ENCODE measurements around the gene AATK.

The AATK gene

DNA sequence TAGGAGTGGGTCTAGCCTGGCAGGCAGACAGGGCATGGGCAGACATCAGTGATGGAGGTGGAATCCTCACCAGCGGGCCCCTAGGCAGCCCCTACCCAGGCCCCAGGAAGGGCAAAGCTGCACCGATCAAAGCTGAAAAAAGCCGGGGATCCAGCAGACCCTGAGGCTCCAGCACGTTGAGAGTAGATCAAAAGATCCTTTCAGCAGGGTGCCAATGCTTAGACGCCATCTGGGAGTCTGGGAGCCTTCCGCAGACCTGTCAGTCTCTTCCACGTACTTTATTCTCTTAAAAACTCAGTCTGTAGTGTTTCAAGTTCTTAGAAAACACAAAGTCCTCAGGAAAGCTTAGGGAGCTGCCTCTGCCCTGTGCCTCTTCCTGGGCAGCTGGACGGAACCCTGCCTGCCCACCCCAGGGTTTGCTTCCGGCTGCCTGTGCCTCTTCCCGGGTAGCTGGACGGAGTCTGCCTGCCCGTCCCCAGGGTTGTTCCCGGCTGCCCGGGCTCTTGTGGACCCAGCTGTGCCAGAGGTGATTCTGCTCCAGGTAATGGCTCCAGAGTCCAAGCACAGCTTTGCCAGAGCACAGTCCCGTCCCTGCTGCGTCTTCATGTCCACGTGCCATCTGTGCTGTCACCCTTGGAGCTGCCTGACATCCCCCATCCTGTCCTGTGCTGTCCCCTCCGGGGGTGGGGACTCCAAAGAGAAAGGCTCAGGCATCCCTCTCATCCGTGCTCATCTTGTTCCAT, 51.5 kb downstream of the AATK start:
- DNase-seq (ENCODE audit: low read depth in 2 of 2), result no peak

DNA sequence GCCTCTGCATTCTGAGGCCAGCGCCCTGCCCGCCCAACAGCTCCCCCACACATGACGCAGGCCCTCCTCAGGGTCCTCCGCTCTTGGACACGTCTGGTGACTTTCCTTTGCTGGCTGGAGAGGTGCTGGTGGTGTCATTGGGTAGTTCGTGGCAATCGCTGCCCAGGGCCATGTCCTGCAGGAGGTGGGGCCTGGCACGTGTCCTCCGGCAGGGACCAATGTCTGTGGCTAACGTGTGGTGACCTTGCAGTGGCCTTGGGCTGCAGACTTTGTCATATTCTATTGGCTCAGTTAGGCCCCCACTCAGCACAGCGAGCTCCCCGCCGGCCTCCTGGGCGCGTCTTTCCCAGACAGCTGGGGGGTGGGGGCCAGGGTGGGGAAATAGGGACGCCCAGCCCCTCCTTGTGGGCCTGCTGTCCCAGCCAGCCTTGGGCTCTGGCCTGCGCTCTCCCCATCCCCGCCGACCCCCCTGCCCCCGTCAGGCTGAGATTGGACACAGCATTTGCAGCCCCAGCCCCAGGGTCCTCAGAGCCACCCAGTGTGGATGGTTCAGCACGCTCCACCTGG, 52.8 kb downstream of the AATK start:
- DNase-seq (ENCODE audit: low read depth in 2 of 2), result no peak

DNA sequence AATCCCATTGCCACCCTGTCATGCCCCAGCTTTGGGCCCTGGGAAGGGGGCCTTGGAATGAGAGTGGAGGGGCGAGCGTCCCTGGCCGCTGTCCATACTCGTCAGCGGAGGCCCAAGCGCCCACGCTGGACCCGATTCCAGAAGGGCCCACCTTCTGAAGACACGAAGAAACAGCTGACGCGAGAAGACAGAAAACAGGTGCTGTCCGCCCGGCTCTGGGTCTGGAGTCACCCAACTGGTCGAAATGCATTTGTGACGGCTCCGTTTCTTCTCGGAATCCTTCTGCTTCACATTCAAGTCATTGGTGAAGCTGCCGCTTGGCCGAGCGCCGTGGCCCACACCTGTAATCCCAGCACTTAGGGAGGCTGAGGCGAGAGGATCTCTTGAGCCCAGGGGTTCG, 53.6 kb downstream of the AATK start:
- no peak for DNase-seq (ENCODE audit: low read depth in 2 of 2)

DNA sequence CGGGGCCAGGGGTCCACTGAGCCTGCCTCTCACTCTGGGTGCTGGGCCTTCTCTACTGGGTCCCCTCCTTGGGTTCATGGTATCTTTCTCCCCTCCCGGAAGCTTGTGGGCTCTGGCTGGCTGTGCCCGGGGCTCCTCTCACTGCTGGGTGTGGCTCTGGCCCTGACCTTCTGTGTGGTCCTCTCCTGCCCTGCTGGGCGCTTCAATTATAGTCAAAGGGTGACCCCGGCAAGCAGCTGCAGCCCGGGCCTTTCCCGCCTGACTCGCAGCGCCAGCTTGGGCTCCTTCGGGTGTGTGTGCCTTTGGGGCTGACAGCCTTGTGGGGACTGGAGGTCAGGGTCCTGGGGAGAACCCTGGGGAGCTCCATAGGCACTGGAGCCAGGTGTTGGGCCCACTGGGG, 55.0 kb downstream of the AATK start:
- no peak for DNase-seq (ENCODE audit: low read depth in 2 of 2)

DNA sequence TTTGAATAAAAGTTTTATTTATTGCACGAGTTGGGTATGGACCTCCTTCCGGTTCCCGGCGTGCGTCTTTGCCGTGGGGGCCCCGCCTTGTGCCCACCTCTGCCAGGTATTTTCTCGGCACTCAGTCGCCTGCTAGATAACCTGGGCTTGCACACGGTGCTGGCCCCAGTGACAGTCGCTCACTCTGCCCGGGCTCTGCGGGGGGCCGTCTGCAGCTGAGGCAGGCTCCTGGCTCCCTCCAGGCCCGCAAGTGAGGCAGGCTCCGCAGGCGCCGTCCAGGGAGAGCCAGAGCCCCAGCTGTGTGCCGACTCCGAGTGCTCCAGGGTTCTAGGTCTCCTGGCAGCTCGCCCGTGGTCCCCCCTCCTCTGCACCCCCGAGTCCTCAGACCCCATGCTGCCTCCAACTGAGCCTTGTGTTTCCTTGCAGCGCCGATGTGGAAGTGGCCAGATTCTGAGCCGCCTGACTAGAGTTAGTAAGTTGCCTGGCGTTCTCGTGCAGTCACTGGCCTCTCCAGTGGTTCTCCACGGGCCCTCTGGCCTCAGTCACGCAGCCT, 55.5 kb downstream of the AATK start:
- no peak for DNase-seq (ENCODE audit: low read depth in 2 of 2)

DNA sequence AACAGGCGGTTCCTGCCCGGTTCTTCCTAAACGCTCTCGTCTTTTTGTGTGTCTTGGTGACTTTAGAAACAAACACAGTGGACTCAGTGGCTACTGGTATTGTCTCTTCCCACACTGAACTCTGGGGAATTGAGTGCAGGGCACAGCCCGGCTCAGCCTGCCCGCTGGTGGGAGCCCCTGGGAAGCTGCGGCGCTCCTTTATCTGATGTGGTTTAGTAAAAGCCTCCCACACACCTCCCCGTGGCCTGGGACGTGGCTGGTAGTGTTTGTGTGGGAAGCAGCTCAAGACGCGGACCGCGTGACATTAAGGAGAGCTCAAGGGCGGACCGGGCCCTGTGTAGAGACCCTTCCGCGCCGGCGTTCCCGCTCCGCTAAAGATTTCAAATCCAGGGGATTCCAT, 56.1 kb downstream of the AATK start:
- no peak for DNase-seq (ENCODE audit: low read depth in 2 of 2)

DNA sequence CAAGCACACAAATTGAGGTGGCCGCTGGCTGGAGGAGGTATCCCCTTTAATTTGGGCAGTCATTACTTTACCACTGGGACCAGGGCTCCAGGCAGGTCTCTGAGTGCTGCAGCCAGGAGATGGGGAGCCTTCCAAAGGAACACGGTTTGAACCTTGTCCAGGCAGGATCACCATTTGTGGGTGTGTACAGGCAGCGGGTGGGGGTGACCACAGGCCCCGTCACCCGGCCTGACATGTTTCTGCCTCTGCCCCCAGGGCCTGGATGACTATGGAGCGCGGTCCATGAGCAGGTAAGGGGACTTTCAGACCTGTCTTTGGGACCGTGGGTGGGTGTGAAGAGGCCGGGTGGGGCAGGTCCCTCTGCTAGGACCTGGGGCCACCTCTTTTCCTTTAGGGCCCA, 57.8 kb downstream of the AATK start:
- DNase-seq (ENCODE audit: low read depth in 2 of 2), result no peak

DNA sequence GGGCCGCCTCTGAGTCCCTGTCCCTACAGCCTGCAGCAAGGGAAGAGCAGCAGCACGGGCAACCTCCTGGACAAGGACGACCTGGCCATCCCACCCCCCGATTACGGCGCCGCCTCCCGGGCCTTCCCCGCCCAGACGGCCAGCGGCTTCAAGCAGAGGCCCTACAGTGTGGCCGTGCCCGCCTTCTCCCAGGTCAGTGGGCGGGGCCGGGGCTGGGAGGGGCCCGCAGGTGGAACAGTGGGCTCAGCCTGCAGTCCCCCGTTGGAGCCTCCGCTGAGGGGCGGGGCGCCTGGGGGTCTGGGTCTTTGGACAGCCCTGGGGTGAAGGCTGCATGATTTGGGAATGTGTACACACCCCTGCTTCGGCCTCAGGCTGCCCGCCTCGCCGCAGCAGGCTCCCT, 59.3 kb downstream of the AATK start:
- DNase-seq (ENCODE audit: low read depth in 2 of 2), result no peak

DNA sequence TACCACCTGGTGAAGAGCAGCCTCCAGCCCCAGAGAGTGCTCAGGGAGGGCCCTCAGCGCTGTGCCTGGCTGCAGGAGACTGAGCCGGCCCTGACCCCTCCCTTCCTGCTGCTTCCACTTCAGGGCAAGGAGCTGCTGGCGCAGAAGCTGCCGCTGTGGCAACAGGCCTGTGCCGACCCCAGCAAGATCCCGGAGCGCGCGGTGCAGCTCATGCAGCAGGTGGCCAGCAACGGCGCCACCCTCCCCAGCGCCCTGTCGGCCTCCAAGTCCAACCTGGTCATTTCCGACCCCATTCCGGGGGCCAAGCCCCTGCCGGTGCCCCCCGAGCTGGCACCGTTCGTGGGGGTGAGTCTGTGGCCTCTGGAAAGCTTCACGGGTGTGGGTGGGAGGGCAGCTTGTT, 62.6 kb downstream of the AATK start:
- DNase-seq (ENCODE audit: low read depth in 2 of 2), result no peak

DNA sequence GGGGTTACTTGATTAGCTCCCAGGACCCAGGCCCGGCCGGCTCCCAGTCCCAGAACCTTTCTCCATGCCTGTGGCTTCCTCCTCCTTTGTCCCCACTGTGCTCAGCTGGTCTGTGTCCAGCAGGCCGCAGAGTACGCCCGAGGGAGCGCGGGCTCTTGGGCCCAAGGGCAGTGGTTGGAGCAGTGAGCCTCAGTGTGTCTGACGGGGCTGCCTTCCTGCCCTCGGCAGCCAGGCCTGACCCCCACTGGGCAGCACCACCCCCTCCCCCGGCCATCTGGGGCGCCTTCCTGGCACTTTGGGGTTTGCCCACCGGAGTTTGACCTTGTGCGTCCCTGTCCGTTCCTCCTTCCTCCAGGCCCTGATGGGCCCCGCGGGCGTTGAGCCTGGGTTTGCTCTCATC, 63.2 kb downstream of the AATK start:
- DNase-seq (ENCODE audit: low read depth in 2 of 2), result no peak

DNA sequence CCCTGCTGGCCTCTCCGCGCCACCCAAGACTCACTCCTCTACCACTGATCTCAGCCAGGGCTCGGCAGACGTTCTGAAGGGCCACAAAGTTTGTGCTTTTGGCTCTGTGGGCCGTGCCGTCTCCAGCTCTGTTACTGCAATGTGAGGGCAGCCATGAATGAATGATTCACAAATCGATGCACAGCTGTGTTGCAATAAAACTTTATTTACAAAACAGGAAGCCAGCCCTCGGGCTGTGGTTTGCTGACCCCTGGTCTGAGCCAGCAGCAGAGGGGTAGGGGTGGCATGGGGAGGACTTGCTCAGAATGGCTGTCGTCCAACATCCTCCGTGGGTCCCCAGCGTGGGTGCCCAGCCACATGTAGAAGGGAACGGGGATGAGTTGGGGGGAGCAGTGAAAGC, 63.7 kb downstream of the AATK start:
- no peak for DNase-seq (ENCODE audit: low read depth in 2 of 2)

DNA sequence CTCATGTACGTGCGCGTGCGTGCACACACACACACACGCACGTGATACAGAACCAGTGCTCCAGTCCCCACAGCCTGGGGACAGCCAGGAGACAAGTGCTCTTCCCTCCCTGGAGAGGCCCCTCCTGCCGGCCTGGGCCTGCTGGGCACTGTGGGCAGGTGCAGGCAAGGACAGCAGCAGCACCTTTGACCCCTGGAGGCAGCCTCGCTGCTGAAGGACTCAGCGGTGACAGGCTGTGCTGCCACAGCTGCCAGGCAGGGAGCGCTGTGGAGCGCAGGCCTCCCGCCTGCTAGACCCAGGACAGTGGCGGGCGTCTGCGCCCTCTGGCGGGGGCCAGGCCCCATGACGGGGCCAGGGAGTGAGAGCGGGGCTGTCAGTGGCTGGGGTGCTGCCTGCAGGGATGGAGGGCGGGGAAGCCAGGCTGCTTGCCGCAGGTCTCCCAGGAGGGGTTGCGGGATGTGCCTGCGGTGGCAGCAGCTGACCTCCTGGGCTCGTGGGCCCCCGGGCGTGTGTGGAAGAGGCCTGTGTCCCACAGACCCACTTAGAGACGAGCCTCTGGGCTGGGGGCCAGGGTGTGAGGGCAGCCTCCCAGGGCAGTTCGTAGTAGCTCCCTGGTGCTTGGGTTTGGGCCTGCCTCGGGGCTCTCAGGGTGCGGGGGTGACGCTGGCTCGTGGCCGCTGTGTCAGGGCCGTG, 64.3 kb downstream of the AATK start:
- DNase-seq (ENCODE audit: low read depth in 2 of 2), result peak; percentile 80 to 85

DNA sequence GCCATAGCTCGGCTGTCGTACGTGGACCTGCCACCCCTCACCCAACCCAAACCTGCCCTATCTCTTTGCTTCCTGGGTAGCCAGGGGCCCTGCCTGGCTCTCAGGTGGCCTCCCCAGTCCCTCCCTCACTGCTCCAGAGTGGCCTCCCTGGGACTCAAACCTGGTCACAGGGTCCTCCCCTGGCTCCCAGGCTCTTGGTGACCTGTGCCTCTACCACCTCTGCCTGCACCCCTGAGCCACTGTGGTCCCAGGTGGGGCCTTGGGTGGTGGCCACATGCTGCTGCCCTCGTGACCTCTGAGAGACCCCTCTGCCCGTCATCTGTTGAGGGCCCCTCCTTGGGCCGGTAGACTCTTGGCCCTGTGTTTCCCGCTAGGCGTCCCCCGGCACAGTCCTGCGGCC, 65.4 kb downstream of the AATK start:
- no peak for DNase-seq (ENCODE audit: low read depth in 2 of 2)

DNA sequence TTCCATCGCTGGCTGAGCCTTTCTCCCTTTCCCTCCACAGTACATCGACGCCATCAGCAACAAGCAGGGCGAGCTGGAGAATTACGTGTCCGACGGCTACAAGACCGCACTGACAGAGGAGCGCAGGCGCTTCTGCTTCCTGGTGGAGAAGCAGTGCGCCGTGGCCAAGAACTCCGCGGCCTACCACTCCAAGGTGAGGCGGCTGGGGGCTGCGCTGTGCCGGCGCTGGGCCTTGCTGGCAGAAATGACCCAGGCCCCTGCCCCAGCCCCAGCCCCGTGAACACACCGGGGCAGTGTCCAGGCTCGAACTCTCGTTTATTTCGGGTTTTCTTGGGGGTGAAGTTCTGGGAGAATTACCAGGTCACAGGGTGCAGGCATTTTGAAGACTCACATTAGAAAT, 66.1 kb downstream of the AATK start:
- no peak for DNase-seq (ENCODE audit: low read depth in 2 of 2)

DNA sequence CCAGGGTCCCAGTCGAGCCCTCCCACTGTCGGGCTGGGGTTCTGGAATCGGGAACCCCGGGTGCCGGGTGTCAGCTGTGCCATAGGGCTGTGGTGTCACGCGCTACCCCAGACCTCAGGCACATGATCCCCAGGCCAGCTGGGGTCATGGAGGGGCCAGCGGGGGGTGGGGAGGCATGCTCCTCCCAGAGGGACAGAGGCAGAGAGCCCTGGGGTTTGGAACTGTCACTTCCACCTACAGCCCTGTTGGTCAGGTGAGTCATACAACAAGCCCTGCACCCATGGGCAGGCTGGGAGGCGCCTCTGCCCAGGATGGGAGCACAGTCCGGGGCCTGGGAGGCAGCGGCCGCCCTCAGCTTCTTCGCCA, 68.1 kb downstream of the AATK start:
- DNase-seq (ENCODE audit: low read depth in 2 of 2), result peak in 1 of 2 donors; percentile 34

DNA sequence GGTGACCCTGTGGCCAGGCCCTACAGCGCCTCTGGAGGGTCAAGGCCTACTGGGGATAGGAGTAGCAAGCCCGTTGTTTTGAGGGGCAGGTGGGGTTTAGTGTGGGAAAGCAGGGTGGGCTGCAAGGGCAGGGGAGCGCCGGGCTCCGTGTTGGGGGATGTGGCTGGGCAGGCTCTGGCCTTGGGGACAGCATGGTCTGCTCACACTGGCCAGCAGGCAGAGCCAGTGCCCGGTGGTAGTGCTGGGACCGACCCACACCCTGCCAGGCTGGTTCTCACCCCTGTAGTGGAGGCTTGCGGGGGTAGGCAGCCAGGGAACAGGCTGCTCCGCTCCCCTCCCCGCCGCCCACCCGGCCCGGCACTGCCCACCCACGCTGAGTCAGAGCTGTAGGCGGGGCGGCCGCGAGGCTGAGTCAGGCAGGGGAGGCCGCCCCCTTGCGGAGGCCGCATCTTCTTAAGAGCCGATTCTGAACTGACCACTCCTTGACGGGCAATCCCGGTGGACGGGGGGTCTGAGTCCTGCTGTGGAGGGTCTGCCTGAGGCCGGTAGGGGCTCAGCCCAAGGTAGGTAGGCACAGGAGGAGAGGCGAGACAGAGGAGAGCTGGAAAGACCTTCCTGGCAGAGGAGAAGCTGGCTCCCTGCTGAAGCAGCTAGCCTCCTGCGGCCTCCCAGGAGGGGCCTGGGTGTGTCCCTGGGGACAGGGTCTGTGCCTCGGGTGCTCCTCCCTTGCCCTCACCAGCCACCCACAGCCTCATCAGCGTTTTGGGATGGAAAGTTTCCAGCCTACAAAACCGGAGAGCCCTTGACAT, 68.7 kb downstream of the AATK start:
- DNase-seq (ENCODE audit: low read depth in 2 of 2), result peak; percentile 44 to 55

DNA sequence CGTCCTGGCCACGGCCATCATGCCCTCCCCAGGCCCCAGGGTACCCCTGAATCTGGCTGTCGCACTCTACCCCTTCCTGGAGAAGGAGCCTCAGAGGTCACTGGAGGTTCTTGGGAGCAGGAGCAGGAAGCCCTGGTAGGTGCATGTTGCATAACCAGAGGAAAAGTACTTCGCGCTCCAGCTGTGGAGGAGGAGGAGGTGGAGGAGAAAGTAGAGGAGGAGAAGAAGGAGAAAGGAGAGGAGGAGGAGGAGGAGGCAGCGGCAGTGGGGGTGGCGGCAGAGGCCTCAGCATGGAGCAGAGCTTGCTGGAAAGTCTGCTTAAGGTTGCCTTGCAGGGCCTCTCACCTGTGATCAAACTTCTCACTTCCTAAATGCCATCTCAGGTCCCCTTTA, 69.3 kb downstream of the AATK start:
- no peak for DNase-seq (ENCODE audit: low read depth in 2 of 2)

DNA sequence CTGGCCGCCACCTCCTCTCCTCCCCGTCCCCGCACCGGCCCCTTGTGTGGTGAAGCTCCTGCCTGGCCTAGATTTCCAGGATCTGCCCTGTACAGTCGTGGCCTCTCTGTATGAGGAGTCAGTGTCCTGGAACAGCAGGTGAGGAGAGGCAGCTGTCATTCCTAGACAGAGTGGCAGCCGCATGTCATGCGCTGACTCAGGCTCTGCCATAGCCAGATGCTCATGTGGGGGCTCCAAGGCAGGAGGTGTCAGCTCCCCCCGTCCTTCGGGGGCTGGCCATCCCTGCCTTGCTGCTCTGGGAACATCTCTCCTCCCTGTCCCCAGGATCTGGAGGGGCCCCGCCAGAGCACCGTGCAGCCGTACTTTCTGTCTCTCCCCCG, 70.6 kb downstream of the AATK start:
- DNase-seq (ENCODE audit: low read depth in 2 of 2), result peak in 1 of 2 donors; percentile 15

DNA sequence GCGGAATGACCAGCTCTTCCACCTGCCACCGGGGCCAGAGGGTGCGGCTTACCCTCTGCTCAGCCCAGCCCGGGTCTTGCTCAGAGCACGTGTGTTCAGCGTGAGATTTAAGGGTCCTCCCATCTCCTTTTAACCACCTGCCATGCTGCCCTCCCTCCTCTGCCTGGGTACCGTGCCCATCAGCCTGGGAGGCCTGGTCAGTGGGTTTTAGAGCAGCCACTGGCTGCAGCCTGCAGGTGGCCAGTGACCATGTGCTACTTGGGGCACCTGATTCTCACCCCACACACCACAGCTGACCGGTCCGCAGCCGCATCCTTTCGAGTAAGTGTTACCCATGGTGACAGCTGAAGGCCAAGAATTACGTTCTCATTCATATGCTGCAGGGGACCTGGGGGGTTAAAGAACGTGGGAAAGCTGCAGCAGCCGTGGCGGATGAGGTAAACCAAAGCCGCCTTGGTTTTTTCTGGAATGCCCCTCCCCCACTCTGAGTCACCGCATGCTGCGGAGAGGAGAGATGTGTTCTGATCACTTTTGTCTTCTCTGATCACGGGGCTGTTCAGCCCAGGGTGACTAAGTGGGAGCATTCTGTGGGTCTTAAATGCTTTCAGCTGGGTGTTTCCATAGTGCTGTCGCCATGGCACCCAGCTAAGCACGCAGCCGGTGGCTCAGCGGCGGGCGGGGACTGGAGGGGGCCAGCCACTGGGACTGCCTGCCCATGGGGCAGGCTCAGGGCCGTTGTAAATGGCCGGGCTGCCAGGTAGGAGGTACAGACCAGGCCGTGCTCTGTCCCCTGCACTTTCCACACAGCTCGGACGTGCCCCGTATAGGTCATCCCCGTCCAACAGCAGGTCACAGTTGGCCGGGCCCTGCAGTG, 71.3 kb downstream of the AATK start:
- DNase-seq (ENCODE audit: low read depth in 2 of 2), result peak; percentile 82 to 87

DNA sequence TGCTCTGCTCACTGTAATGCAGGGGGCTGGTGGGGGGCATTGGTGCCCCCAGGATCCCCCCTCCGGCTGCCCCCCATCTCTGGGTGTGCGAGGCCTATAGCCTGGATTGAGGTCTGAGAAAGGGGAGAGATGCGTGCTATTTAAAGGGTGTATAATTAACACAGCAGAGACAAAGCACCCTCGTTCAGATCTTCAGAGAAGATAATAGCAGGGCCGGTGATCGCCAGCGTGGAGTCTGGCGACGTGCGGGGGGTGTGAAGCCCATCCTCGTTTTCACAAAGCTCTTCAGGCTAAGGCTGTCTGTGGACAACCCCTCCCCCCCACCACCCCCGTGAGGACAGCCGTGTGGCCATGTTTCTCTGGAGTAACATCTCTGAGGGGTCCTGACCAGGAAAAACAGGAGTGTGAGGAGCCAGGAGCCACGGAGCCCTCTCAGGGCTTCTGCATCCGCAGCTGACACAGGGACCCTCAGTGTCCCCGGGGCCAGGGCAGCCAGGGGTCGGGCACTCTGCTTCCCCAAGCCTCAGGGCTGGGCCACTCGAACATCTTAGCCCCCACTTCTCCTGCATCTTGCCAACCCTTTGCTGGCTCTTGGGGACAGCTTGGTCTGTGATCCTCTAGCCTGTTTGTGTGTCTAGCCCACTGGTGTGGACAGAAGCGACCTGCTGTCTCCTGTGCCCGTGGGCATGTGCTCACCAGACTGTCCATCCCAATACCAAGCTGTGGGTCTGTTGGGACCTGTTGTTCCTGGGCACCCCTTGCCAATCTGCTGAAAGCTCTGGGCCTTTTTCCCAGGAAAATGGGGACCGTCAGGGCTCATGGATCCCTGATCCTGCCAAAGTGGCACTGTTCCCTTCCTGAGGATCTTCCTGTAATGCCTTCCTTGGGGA, 72.2 kb downstream of the AATK start:
- no peak for DNase-seq (ENCODE audit: low read depth in 2 of 2)

Data from stimulated activated CD8-positive, alpha-beta memory T cell treated with anti-CD3 and anti-CD28 coated beads, Interleukin-2, amount 100 ng/mL, for 48 hours (primary cell).